Activated T-cell treated with anti-CD3 and anti-CD28 coated beads, Interleukin-2, amount 50 U/mL, for 24 hours (primary cell): ENCODE measurements around the gene ZNF320.
"Not testable (repeated sequence)": the region's sequence is repeated elsewhere in the genome, so short reads cannot be mapped to it uniquely, and the experiment has no call there.

Experiments used
- DNase-seq: peaks from one replicate; pipeline ENCODE4 v3.0.0-alpha.2; 2020
- H3K27ac Mint-ChIP-seq: 2 replicates; pipeline ENCODE4 v1.8.0; 2020; ENCODE audit warnings: mild to moderate bottlenecking, mixed read lengths
- H3K27me3 Mint-ChIP-seq: 2 replicates; pipeline ENCODE4 v1.8.0; 2020; ENCODE audit warnings: mixed read lengths
- H3K36me3 Mint-ChIP-seq: 2 replicates; pipeline ENCODE4 v1.8.0; 2020; ENCODE audit warnings: low read depth, mixed read lengths
- H3K4me1 Mint-ChIP-seq: 2 replicates; pipeline ENCODE4 v1.8.0; 2020; ENCODE audit warnings: low read depth, mixed read lengths
- H3K4me3 Mint-ChIP-seq: 2 replicates; pipeline ENCODE4 v1.8.0; 2020; ENCODE audit warnings: mild to moderate bottlenecking, moderate library complexity, mixed read lengths
- H3K9me3 Mint-ChIP-seq: 2 replicates; pipeline ENCODE4 v1.8.0; 2020; ENCODE audit warnings: mixed read lengths

ZNF320 gene

GRCh38 chr19:52936151-52936953, 38.9 kb upstream of the ZNF320 start:
- DNase-seq, result no peak
- no peak overlapping the region for H3K4me3 Mint-ChIP-seq
- H3K27ac Mint-ChIP-seq, result no peak overlapping the region
- peaks cover 34% of the 10 kb centered on the region for H3K9me3 Mint-ChIP-seq
- peaks cover 79% of the 10 kb centered on the region for H3K36me3 Mint-ChIP-seq
- peaks cover 12% of the 10 kb centered on the region for H3K4me1 Mint-ChIP-seq
- H3K27me3 Mint-ChIP-seq, result no peaks in the 10 kb centered on the region

- no peaks in the 10 kb centered on the region for H3K27me3 Mint-ChIP-seq
- no peak overlapping the region for H3K4me3 Mint-ChIP-seq
- peaks cover 6% of the 10 kb centered on the region for H3K4me1 Mint-ChIP-seq
- H3K27ac Mint-ChIP-seq, result no peak overlapping the region
- DNase-seq, result no peak
- H3K36me3 Mint-ChIP-seq, result peaks cover 72% of the 10 kb centered on the region
- peaks cover 32% of the 10 kb centered on the region for H3K9me3 Mint-ChIP-seq
Measured at GRCh38 chr19:52935434-52935833, 38.0 kb upstream of the ZNF320 start.

- H3K4me3 Mint-ChIP-seq, DNase-seq, H3K27ac Mint-ChIP-seq: not testable (repeated sequence)
- peaks cover 10% of the 10 kb centered on the region for H3K27me3 Mint-ChIP-seq
- peaks cover 58% of the 10 kb centered on the region for H3K36me3 Mint-ChIP-seq
- peaks cover 25% of the 10 kb centered on the region for H3K4me1 Mint-ChIP-seq
- peaks cover 22% of the 10 kb centered on the region for H3K9me3 Mint-ChIP-seq
Measured at GRCh38 chr19:52924641-52925040, 27.2 kb upstream of the ZNF320 start.

- peaks cover 10% of the 10 kb centered on the region for H3K27me3 Mint-ChIP-seq
- H3K27ac Mint-ChIP-seq, result no peak overlapping the region
- no peak for DNase-seq
- H3K4me3 Mint-ChIP-seq, result peak overlapping the region; percentile 85
- peaks cover 51% of the 10 kb centered on the region for H3K36me3 Mint-ChIP-seq
- peaks cover 18% of the 10 kb centered on the region for H3K9me3 Mint-ChIP-seq
- H3K4me1 Mint-ChIP-seq, result peaks cover 24% of the 10 kb centered on the region
Measured at GRCh38 chr19:52923778-52924593, 26.6 kb upstream of the ZNF320 start.

GRCh38 chr19:52922841-52923777, 25.7 kb upstream of the ZNF320 start, which contains the start of gene ZNF888:
Gene ZNF888 (minus strand): TSS chr19:52923428. CDS start chr19:52917873, 5,555 bp downstream.
- peaks cover 10% of the 10 kb centered on the region for H3K27me3 Mint-ChIP-seq
- peaks cover 45% of the 10 kb centered on the region for H3K36me3 Mint-ChIP-seq
- H3K4me1 Mint-ChIP-seq, result peaks cover 24% of the 10 kb centered on the region
- peak; percentile 89 for DNase-seq
- peak within 1 kb of the TSS; percentile 89 for H3K27ac Mint-ChIP-seq
- H3K9me3 Mint-ChIP-seq, result peaks cover 12% of the 10 kb centered on the region
- H3K4me3 Mint-ChIP-seq, result peak within 1 kb of the TSS; percentile 85

- Mint-ChIP-seq H3K36me3 (peaks cover 65% of the 10 kb centered on the region), H3K4me1 (peaks cover 10% of the 10 kb centered on the region), H3K27me3 (peaks cover 9% of the 10 kb centered on the region), H3K9me3 (peaks cover 10% of the 10 kb centered on the region), H3K27ac (no peak overlapping the region), H3K4me3 (no peak overlapping the region)
- DNase-seq, result no peak
Measured at GRCh38 chr19:52917531-52917930, 20.1 kb upstream of the ZNF320 start.

GRCh38 chr19:52910648-52911047, 13.2 kb upstream of the ZNF320 start:
- Mint-ChIP-seq H3K4me3 (no peak overlapping the region), H3K27ac (no peak overlapping the region), H3K27me3 (no peaks in the 10 kb centered on the region), H3K9me3 (peaks cover 37% of the 10 kb centered on the region), H3K4me1 (no peaks in the 10 kb centered on the region), H3K36me3 (peaks cover 82% of the 10 kb centered on the region)
- no peak for DNase-seq

GRCh38 chr19:52904052-52904780, 6.8 kb upstream of the ZNF320 start:
- not testable (repeated sequence) for H3K27ac Mint-ChIP-seq, H3K27me3 Mint-ChIP-seq, DNase-seq, H3K4me3 Mint-ChIP-seq, H3K4me1 Mint-ChIP-seq
- Mint-ChIP-seq H3K36me3 (peaks cover 50% of the 10 kb centered on the region), H3K9me3 (peaks cover 38% of the 10 kb centered on the region)

- Mint-ChIP-seq H3K4me1 (peaks cover 17% of the 10 kb centered on the region), H3K27ac (no peak overlapping the region), H3K9me3 (peaks cover 33% of the 10 kb centered on the region), H3K27me3 (no peaks in the 10 kb centered on the region), H3K4me3 (no peak overlapping the region), H3K36me3 (peaks cover 48% of the 10 kb centered on the region)
- no peak for DNase-seq
Measured at GRCh38 chr19:52901842-52902241, 4.4 kb upstream of the ZNF320 start.

GRCh38 chr19:52898596-52898995, 1.2 kb upstream of the ZNF320 start:
- Mint-ChIP-seq H3K9me3 (peaks cover 13% of the 10 kb centered on the region), H3K36me3 (peaks cover 47% of the 10 kb centered on the region), H3K4me1 (peaks cover 21% of the 10 kb centered on the region), H3K27ac (peak overlapping the region; percentile 3), H3K4me3 (peak overlapping the region; percentile 16)
- H3K27me3 Mint-ChIP-seq, DNase-seq: not testable (repeated sequence)

- Mint-ChIP-seq H3K9me3 (peaks cover 12% of the 10 kb centered on the region), H3K4me1 (peaks cover 19% of the 10 kb centered on the region), H3K27me3 (no peaks in the 10 kb centered on the region), H3K36me3 (peaks cover 47% of the 10 kb centered on the region), H3K27ac (no peak overlapping the region), H3K4me3 (peak overlapping the region; percentile 87)
- no peak for DNase-seq
Measured at GRCh38 chr19:52898101-52898500, 666 bp upstream of the ZNF320 start.

GRCh38 chr19:52896431-52897137, 851 bp downstream of the ZNF320 start:
- Mint-ChIP-seq H3K27me3 (no peaks in the 10 kb centered on the region), H3K36me3 (peaks cover 62% of the 10 kb centered on the region), H3K4me3 (peak overlapping the region; percentile 87), H3K27ac (peak overlapping the region; percentile 92), H3K4me1 (peaks cover 19% of the 10 kb centered on the region), H3K9me3 (peaks cover 12% of the 10 kb centered on the region)
- no peak for DNase-seq

- Mint-ChIP-seq H3K9me3 (peaks cover 30% of the 10 kb centered on the region), H3K27ac (no peak overlapping the region), H3K4me3 (no peak overlapping the region), H3K36me3 (peaks cover 90% of the 10 kb centered on the region), H3K4me1 (peaks cover 2% of the 10 kb centered on the region), H3K27me3 (no peaks in the 10 kb centered on the region)
- DNase-seq, result no peak
Measured at GRCh38 chr19:52891336-52891735, 6.1 kb downstream of the ZNF320 start.
